Caco-2 (cell line): ENCODE data around the gene UCKL1. TPM values are rescaled to one million over a fixed set of nuclear protein-coding genes. Genes with fewer than 3 reads are reported as not detected.

ENCODE experiments used
- BruUV-seq: library from RNA; stranded (reverse); fragments of 400-500 nt; replicated peaks from 2 replicates; lab custom pipeline; 2021; lab: Mats Ljungman, UMichigan
- CTCF ChIA-PET: fragments of 300-600 bp; sonication (Branson Sonifier 250); formaldehyde crosslinking; loops from one replicate; lab custom pipeline; 2022; ENCODE audit warnings: antibody characterized with exemption; lab: Charles Lee
- POLR2A ChIA-PET: fragments of 300-600 bp; sonication (Branson Sonifier 250); formaldehyde crosslinking; loops from one replicate; lab custom pipeline; 2022; ENCODE audit warnings: antibody characterized with exemption; lab: Charles Lee
- DNase-seq, 2 experiments: peaks; one replicate each; pipeline versions ENCODE4 v3.0.0 to v3.0.0-alpha.2; 2020 to 2022
- H3K27me3 ChIP-seq: replicated peaks from 2 replicates; pipeline ENCODE4 v1.6.0; 2011; ENCODE audit warnings: low read length; ENCODE audit not compliant: control insufficient read depth, insufficient read depth
- H3K36me3 ChIP-seq: 2 replicates; pipeline ENCODE4 v1.5.1; 2011; ENCODE audit warnings: low read length; ENCODE audit not compliant: control insufficient read depth, insufficient read depth
- H3K4me1 ChIP-seq: fragments of 250-450 bp; sonication (Bioruptor Pico); 2 replicates; pipeline ENCODE4 v1.5.1; 2020; ENCODE audit warnings: mild to moderate bottlenecking
- H3K4me3 ChIP-seq: 2 replicates; pipeline ENCODE4 v1.5.1; 2011; ENCODE audit warnings: low read depth, mild to moderate bottlenecking, control low read depth, low read length
- H3K9me3 ChIP-seq: fragments of 250-450 bp; sonication (Bioruptor Pico); 2 replicates; pipeline ENCODE4 v1.5.1; 2020; ENCODE audit warnings: mild to moderate bottlenecking, moderate library complexity
- H3K27ac Mint-ChIP-seq: one replicate; pipeline ENCODE4 v1.8.0; 2022; ENCODE audit warnings: mixed read lengths; ENCODE audit not compliant: unreplicated experiment
- H3K27me3 Mint-ChIP-seq: one replicate; pipeline ENCODE4 v1.8.0; 2022; ENCODE audit warnings: mixed read lengths; ENCODE audit not compliant: insufficient read depth, unreplicated experiment
- H3K36me3 Mint-ChIP-seq: one replicate; pipeline ENCODE4 v1.8.0; 2022; ENCODE audit warnings: mild to moderate bottlenecking, mixed read lengths; ENCODE audit not compliant: insufficient read depth, unreplicated experiment
- H3K4me1 Mint-ChIP-seq: one replicate; pipeline ENCODE4 v1.8.0; 2022; ENCODE audit warnings: low read depth, mixed read lengths; ENCODE audit not compliant: unreplicated experiment
- H3K4me3 Mint-ChIP-seq: one replicate; pipeline ENCODE4 v1.8.0; 2022; ENCODE audit warnings: mild to moderate bottlenecking, moderate library complexity, mixed read lengths; ENCODE audit not compliant: unreplicated experiment
- H3K9me3 Mint-ChIP-seq: one replicate; pipeline ENCODE4 v1.8.0; 2022; ENCODE audit warnings: mixed read lengths; ENCODE audit not compliant: unreplicated experiment
- CTCF ChIP-seq, 2 experiments: fragments of 200-600 bp in 1 of 2; IDR thresholded peaks; 1 replicate in 1 of 2; 2 replicates in 1 of 2; pipeline versions ENCODE4 v1.5.1 to v1.8.0; 2011 to 2022; ENCODE audit warnings: antibody characterized with exemption in 1 of 2, control low read depth in 1 of 2, inconsistent platforms in 1 of 2, low read depth in 1 of 2, low read length in 1 of 2, mild to moderate bottlenecking in 1 of 2, moderate library complexity in 1 of 2; ENCODE audit not compliant: insufficient read depth in 1 of 2, severe bottlenecking in 1 of 2, unreplicated experiment in 1 of 2
- intact Hi-C: fragments of 100-400 bp; cut with micrococcal nuclease; formaldehyde crosslinking; loops from one replicate; pipeline ENCODE4 v1.10.0; 2022; ENCODE audit not compliant: unreplicated experiment
- total RNA-seq: library from RNA; stranded (reverse); gene quantifications from 2 replicates; pipeline ENCODE4 v1.2.3, GENCODE V29; 2022

Gene UCKL1
- total RNA-seq, 1 experiment from 2014 or later: 101 TPM

- no TSS peak for BruUV-seq
- DNase-seq: no peak
- no peaks in the 10 kb centered on the region for H3K9me3 Mint-ChIP-seq
- Histone ChIP-seq H3K4me3 (no peak overlapping the region), H3K9me3 (0 out of 2 replicates have a peak, but pooled peaks cover 4% of the 10 kb centered on the region), H3K4me1 (peaks cover 9% of the 10 kb centered on the region; the same call in 1 of the 2 replicates), H3K36me3 (peaks cover 16% of the 10 kb centered on the region), H3K27me3 (no peaks in the 10 kb centered on the region)
- peaks cover 3% of the 10 kb centered on the region for H3K27me3 Mint-ChIP-seq
- H3K4me1 Mint-ChIP-seq: peaks cover 38% of the 10 kb centered on the region
- POLR2A ChIA-PET: no interaction called here
- peak overlapping the region; percentile 75 for H3K27ac Mint-ChIP-seq
- TF ChIP-seq CTCF (IDR thresholded peaks at IDR 0.05; ENCODE audit: insufficient read depth in 1 of 2, low read depth in 1 of 2, low read length in 1 of 2, severe bottlenecking in 1 of 2, unreplicated experiment in 1 of 2): no peak
- intact Hi-C loops: no loop called here
- no peak overlapping the region for H3K4me3 Mint-ChIP-seq
- CTCF ChIA-PET: no interaction called here
- peaks cover 81% of the 10 kb centered on the region for H3K36me3 Mint-ChIP-seq
These were observed 10.0 kb downstream of the UCKL1 start for GRCh38 chr20:63945921-63946920.

GRCh38 chr20:63945031-63945658 is 11.1 kb downstream of the UCKL1 start:
- Mint-ChIP-seq H3K4me1 (peaks cover 38% of the 10 kb centered on the region), H3K9me3 (no peaks in the 10 kb centered on the region), H3K27me3 (peaks cover 3% of the 10 kb centered on the region), H3K36me3 (peaks cover 92% of the 10 kb centered on the region), H3K27ac (peak overlapping the region; percentile 64), H3K4me3 (no peak overlapping the region)
- peaks cover 21% of the 10 kb centered on the region for H3K36me3 ChIP-seq
- TF ChIP-seq CTCF (IDR thresholded peaks at IDR 0.05; ENCODE audit: insufficient read depth in 1 of 2, low read depth in 1 of 2, low read length in 1 of 2, severe bottlenecking in 1 of 2, unreplicated experiment in 1 of 2): no peak
- no peak overlapping the region for H3K4me3 ChIP-seq
- peaks cover 9% of the 10 kb centered on the region; the same call in 1 of the 2 replicates for H3K4me1 ChIP-seq
- no TSS peak for BruUV-seq
- H3K9me3 ChIP-seq: 0 out of 2 replicates have a peak, but pooled peaks cover 4% of the 10 kb centered on the region
- ChIA-PET CTCF (no interaction called here), POLR2A (no interaction called here)
- no peak for DNase-seq
- intact Hi-C loops: no loop called here
- no peaks in the 10 kb centered on the region for H3K27me3 ChIP-seq
